Left renal cortex interstitium (tissue), 4 donors: ENCODE measurements around the gene PCCA. TPM values are rescaled to one million over a fixed set of nuclear protein-coding genes. Genes with fewer than 3 reads are reported as not detected.
"Not testable (repeated sequence)": the region's sequence is repeated elsewhere in the genome, so short reads cannot be mapped to it uniquely, and the experiment has no call there.

Source experiments
- DNase-seq, 4 donors: peaks; one replicate each; pipeline ENCODE4 v3.0.0-alpha.2; 2013; ENCODE audit warnings: low read depth in 4 of 4, low spot score in 2 of 4, missing footprints in 1 of 4
- polyA plus RNA-seq, 4 donors: library from polyadenylated mRNA; unstranded; fragments of 120-200 nt; gene quantifications; one replicate each; pipeline ENCODE4 v1.2.1, GENCODE V29; 2013; ENCODE audit not compliant: insufficient read length in 4 of 4

PCCA gene
- polyA plus RNA-seq, 4 donors, result 45.1 to 66.6 (median 54.9) TPM

GRCh38 chr13:100182900-100183490, 94.1 kb downstream of the PCCA start:
- DNase-seq, result no peak

GRCh38 chr13:100184095-100184494, 95.2 kb downstream of the PCCA start:
- no peak for DNase-seq

DNA sequence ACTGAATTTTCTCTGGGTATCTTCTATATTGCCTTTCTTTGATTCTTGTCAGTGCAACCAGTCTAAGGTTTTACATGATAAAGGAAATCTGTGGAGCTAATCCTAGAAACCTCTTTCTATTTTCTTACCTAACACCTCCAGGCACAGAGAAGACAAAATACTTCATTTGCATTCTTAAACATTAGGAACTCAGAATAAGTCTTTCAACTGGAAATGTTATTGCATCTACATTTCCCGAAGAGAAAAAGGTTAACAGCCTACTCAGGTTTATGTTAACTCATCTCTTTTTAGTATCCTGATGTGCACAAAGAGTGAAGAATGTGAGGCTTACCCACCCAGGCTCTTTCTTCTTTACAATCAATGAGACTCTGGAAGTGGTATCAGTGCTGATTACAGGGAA, 106.7 kb downstream of the PCCA start:
- DNase-seq, result no peak

GRCh38 chr13:100196375-100196774, 107.5 kb downstream of the PCCA start:
- no peak for DNase-seq

- no peak for DNase-seq
These were observed 108.2 kb downstream of the PCCA start for GRCh38 chr13:100197116-100197515.

DNA sequence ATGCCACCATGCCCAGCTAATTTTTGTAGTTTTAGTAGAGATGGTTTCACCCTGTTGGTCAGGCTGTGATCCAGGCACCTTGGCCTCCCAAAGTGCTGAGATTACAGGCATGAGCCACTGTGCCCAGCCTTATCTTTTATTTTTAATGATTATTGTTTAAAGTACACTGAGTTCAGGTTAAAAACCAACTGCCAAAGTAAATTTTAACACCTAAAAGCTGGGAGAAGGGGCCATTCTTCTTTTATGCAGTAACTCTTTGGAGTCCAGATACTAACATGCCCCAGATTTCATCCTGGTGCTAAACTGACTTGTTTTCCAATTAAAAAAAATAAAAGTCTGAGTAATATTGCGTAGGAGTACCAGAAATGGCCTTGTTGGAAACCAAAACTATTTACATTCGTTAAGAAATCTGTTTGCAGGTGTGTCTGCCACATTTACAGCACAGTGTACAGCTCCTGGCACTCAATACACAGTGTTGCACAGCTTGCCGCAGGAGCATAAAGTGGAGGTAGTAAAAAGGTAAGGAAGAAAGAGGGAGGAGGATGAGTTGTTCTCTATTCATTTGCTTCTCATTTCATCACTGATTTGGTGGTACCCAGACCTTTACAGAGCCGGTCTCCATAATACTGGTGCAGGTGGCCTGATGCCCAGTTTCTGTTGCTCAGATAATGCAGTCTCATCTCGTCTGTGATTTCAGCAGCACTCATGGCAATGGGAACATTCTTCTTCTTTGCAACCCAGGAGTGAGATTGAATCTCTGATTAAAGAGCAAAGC, 108.9 kb downstream of the PCCA start:
- no peak for DNase-seq

DNA sequence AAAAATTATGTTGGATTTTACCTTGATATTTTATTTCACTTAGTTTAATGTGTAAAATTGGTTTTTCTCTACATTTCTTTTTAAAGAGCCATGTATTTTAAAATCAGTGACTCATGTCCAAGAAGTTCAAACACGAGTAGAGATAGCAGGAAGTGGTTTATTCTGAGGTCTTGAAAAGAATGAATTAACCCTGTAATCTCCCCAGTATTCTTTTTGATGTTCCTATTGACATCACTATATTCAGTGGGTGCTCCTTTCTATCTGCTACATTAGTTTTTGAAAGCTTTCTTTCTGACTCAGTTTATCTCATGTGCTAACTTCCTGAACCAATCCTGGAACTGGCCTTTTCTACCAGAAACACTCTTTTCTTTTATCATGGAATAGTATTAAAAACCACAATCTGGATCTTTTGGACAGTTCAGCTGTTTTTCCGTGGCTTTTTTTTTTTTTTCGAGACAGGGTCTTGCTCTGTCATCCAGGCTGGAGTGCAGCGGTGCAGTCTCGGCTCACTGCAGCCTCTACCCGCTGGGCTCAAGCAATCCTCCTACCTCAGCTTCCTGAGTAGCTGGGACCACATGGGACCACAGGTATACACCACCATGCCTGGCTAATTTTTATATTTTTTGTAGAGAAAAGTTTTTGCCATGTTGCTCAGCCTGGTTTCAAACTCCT, 114.9 kb downstream of the PCCA start:
- no peak for DNase-seq

DNA sequence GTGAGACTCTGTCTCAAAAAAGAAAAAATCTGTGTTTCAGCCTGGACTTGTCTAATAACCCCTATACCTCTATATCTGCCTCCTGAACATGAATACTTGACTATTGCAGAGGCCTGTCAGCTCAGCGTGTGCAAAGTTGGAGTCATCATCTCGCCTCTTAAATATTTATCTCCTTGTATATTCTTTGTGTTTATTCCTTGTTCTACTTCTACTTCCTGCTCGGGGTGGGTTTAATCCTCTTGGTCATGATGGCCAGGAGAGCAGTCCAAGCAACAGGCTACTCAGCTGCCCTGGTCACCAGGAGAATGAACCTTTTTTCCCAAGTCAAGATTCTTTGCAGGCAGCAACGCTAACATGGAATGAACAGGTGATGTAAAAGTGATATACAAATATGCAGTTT, 119.1 kb downstream of the PCCA start:
- DNase-seq, result no peak

DNA sequence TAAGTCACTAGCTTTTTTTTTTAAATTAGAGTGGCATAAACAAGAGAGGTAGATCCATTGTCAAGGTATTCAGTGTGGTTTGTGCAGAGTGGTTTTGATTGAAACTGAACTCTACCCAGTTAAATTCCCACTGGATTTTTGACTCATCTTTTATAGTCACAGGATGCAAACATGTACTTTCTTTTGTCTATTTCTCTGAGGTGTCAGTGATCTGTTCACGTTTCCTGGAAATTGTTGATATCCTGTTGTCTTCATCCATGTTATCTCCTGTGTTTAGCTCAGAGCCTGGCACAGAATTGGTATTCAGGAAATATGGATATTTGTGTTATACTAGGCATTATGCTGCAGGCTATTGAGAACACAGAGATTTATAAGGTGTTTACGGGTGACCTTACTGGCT, 119.7 kb downstream of the PCCA start:
- DNase-seq, result no peak

DNA sequence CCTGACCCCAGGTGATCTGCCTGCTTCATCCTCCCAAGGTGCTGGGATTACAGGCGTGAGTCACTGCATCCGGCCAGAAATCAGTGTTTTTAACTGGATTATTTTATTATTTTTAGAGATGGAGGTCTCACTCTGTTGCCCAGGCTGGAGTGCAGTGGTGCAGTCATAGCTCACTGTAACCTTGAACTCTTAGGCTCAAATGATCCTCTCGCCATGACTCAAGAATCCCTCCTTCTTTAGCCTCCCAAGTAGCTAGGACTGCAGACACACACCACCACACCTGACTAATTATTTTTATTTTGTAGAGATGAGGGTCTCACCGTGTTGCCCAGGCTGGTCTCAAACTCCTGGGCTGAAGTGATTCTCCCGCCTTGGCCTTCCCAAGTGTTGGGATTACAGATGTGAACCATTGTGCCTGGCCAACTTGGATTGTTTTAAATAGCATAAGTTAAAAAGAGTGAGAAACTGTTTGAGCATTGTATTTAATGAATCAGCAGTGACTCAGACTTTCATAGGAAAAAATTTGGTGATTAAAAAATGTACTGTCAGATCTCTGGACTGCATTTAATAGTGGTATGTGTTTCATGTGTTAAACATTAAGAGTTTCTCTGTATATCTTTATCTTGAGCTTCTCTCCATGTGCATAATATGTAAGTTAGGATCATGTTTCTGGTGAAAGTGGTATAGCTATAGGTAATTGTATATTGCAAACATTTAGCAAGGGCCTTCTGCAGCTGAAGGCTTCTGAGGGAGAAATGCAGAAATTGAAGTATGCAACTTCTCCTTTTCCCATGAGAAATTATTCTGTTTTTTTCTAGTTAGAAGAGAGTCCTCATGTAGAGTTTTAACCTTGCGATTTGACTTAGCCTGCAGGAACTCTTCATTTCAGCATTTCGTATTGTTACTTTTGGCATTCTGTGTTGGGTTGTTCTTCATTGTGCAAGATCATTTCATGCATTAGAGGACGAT, 121.2 kb downstream of the PCCA start:
- no peak for DNase-seq

DNA sequence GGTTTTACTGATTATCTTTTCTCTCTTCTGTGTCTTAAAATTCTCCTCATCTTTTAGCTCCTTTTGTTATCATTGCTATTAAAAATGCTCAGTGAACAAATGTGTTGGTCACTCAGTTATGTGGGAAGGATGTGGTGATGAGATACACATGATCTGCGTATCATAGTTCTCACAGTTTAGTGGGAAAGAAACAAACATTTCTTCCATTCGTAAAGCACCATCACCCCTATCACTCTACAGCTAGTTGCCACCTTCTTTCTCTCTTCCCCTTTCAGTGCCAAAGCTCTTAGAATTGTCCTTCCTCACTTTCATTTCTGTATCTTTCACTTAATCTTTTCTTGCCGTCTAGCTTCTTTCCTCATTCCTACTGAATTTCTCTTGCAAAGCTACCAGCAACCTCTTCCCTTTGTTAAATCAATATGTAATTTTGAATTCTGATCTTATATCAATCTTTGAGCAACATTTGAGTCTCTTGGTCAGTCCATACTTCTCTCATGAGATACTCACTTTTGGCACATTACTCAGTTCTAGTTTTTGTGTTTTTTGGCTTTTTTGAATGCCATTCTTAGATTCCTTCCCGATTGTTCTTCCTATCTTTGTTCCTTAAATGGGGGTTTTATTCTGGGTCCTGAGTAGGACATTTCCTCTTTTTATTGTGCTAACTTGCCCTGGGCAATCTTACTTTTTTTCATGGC, 122.3 kb downstream of the PCCA start:
- no peak for DNase-seq

- no peak for DNase-seq
These were observed 124.1 kb downstream of the PCCA start for GRCh38 chr13:100212904-100213553.

- no peak for DNase-seq
These were observed 124.7 kb downstream of the PCCA start for GRCh38 chr13:100213576-100213975.

DNA sequence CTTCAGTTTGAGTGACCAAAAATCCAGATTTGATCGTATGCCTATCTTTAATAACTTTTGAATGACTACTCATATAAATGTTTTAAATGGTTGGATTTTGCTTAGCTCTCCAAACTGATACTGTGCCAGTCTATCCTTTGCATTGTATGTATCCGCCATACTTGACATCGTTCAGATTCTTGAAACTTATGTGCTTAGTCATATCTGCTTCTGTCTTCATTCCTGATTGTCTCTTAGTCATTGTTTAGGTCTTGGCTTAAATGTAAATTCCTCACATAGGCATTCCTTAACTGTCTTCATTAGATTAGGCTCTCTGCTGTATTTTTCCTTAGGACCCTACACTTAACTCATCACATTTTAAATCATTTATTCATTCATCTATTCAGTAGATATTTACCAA, 126.0 kb downstream of the PCCA start:
- no peak for DNase-seq

DNA sequence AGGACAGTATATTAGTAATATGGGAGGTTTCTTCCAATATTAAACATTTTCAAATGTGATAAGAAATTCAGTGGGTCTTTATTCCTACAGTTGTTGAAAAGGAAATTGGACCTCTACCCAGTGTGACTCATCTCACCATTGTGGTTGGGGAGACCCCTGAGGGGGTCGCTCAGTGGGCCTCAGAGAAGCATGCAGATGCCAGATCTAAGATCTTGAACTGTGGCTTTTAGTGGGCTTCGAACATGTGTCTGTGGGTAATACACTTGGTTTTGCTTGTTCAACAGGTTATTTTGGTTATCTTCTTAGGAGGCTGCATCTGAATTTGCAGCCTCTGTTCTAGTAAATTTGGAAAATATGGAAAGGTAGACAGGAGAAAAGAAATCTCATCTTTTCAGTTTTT, 132.3 kb downstream of the PCCA start:
- DNase-seq, result no peak

GRCh38 chr13:100223966-100224530, 135.2 kb downstream of the PCCA start:
- not testable (repeated sequence) for DNase-seq

DNA sequence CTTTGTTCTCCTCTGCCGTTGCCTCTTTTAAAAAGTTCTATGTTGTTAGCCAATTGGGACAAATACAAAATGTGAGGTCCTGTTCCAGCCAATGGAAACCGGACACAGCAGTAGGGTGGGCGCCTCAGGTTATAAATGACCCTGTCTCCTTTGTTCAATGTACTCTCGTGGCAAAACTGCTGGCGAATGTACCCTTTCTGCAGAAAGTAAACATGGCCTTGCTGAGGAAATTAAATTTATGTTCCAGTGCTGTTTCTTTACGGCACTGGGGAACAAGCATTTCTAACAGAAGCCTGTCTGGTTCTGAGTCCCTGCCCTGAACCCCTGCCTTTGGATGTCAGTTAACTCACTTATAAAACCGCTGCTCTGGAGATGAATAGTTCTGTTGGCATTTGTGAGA, 140.7 kb downstream of the PCCA start:
- no peak for DNase-seq

GRCh38 chr13:100230769-100231149, 141.9 kb downstream of the PCCA start:
- no peak for DNase-seq

DNA sequence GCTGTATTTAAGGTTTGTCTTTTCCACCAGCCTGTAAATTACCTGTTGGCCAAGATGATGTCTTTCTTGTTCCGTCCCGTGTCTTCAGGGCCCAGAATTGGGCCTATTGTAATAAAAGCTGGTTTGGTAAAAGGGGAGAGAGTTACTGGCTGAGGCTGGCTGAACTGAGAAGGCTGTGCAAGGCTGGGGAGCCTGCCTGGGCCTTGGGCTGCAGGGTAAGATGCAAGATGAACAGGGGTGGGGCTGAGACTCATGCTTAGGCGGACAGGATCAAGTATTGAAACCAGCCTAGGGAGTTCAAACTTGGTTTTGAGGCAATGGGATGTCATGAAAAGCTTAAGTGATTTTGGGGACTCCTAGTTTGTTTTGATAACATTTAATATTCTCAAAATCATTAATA, 142.3 kb downstream of the PCCA start:
- no peak for DNase-seq
